Stimulated activated CD8-positive, alpha-beta memory T cell treated with anti-CD3 and anti-CD28 coated beads, Interleukin-4, amount 100 ng/mL, for 1 hour (primary cell): ENCODE measurements around the gene SLC12A8.

Experiments used
- DNase-seq, 2 donors: peaks; one replicate each; pipeline ENCODE4 v3.0.0-alpha.2; 2020; ENCODE audit warnings: low read depth in 2 of 2, low spot score in 1 of 2

The SLC12A8 gene, protein sequence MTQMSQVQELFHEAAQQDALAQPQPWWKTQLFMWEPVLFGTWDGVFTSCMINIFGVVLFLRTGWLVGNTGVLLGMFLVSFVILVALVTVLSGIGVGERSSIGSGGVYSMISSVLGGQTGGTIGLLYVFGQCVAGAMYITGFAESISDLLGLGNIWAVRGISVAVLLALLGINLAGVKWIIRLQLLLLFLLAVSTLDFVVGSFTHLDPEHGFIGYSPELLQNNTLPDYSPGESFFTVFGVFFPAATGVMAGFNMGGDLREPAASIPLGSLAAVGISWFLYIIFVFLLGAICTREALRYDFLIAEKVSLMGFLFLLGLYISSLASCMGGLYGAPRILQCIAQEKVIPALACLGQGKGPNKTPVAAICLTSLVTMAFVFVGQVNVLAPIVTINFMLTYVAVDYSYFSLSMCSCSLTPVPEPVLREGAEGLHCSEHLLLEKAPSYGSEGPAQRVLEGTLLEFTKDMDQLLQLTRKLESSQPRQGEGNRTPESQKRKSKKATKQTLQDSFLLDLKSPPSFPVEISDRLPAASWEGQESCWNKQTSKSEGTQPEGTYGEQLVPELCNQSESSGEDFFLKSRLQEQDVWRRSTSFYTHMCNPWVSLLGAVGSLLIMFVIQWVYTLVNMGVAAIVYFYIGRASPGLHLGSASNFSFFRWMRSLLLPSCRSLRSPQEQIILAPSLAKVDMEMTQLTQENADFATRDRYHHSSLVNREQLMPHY

DNA sequence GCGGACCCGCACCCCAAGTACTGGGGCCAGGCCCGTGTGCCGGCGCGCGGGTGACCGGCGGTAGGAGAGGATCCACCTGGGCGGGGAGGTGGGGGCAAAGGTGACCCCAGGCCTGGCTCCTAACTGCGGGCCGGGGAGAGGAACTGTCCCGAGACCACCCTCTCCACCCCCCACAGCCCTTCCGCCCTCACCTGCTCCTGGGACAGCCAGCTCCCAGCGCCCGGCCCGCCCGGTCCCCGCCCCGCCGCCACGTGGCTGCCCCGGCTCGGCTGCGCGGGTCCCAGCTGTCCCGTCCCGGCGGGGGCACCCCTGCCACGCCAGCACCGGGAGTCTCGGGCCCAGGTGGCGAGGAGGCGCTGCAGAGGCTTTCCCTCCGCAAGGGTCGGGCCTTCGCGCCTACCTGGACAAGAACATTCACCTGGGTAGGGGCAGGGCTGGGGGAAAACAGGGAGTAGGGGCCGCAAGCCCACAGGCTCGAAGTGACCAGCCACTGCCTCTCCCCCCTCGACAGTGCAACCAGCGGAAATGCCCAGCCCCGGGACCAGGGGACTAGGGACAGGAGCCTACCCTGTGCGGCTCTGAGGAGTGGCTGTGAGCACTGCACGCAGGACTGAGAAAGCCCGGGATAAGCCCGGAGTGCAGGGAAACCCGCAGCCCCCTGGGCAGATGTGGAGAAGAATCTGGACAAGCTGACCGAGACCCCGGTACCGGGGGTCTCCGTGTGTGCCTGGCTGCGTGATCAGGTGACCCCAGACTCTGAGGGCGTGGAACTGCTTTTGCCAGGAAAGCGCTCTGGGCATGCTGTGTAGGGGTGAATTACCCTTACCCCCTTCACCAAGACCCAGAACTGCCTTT is at the start of gene SLC12A8:
TSS of gene SLC12A8 (minus strand) at position 240 of the 855 bp plus-strand sequence. CDS start 1,399 bp downstream, outside the sequence.
- DNase-seq, result no peak

DNA sequence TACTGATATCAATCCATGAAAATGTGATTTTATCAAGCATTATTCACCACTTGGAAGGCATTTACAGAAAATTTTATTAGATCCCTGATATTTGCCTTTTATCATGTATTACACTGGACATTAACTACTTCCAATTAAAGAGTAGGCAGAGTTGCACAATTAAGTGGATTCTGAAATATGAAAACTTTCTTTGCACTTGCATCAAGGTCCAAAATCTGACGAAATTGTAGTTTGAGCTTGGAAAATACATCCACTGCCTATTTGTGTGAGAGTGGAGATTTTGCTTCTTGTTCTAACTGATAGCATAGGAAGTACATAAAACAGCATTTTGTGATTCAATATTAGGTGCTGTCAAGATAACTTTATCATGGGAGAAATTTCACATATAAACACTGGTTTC is 49.6 kb upstream of the SLC12A8 start:
- no peak for DNase-seq

DNA sequence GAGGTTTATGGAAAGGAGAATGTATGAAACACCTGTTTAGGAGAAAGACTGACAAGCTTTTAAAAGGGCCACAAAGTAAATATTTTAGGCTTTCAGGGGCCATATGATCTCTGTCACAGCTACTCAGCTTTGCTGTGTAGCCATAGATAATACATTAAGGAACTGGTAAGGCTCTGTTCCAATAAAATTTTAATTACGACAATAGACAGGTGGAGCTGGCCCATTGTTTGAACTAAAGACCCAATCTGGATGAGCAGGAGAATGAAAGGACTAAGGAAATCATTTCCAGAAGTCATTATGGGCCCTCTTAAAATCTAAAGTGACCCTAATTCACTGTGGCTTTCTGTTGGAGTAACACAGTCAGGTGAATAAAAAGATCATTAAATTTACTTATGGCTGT is 48.5 kb upstream of the SLC12A8 start:
- DNase-seq, result no peak

DNA sequence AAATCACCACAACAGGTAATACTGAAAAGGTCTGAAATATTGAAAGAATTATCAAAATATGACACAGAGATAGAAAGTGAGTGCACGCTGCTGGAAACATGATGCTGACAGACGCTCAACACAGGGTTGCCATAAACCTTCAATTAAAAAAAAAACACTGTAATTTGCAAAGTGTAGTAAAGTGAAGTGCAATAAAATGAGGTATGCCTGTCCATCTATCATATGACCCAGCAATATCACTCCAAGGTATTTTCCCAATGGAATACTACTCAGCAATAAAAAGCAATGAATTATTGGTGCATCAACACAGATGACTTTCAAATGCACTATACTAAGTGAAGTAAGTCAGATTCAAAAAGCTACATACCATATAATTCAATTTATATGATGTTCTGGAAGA is 47.6 kb upstream of the SLC12A8 start:
- DNase-seq, result no peak

DNA sequence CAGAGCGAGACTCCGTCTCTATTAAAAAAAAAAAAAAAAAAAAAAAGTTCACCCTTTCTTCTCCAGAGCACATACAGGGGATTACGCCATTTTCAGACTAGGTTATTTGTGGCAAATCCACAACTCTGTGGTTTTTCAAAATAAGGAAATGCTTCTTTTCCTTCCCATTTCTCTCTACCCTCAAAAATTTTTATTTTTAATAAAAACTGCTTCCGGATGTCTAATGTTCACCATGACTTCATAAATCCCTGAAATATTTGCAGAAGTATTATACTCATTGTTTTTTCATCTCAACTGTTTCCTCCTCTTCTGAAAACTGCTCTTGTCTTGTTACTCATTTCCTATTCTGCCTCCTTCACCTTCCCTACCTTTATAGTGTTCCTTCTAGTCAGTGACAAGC is 45.0 kb upstream of the SLC12A8 start:
- no peak for DNase-seq

DNA sequence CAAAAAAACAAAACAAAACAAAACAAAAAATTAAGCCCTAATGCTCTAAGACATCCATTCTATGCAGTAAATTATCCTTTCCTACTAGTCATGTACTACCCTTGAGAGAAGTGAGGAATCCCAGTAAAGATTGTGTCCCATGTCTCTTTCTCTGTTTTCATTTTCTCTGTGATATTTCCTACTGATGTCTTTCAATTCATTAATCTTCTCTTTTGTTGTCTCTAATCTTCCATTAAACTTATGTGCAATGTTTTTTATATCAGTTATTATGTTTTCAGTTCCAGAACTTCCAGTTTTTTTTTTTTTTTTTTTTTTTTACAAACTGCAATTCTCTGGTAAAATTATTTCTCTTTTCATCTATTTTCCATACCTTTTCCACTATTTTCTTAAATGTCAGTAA is 44.1 kb upstream of the SLC12A8 start:
- no peak for DNase-seq

DNA sequence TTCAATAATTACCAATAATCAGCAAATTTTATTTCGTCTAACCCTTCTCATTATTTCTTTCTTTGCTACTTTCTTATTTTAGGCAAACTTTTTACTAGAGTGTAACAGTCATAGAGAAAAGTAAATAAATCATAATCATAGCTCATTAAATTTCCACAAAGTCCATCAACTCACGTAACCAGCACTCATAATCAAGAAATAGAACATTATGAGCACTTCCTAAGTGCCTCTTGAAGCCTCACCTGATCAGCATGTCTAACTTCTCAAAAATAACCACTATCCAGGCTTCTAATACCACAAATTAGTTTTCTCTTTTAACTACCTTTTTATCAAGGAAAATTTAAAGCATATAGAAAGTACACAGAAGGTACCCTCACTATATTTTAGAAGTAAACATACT is 38.4 kb upstream of the SLC12A8 start:
- DNase-seq, result no peak

DNA sequence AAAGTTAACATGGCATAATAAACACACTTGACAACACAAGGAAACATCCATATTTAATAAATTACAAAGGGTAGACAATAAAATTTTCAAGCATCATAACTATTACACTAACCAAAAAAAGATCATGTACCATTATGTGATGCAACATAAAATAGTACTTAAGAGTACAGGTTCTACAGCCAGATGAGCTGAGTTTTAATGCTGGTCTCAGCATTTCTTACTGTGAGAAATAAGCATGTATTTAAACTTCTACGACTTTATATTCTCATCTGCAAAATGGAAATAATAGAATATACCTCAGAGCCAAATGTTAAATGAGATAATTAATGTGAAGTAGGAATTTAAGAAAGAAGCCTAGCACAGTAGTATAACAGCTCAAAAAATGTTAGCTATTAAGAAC is 33.7 kb upstream of the SLC12A8 start:
- DNase-seq, result no peak

DNA sequence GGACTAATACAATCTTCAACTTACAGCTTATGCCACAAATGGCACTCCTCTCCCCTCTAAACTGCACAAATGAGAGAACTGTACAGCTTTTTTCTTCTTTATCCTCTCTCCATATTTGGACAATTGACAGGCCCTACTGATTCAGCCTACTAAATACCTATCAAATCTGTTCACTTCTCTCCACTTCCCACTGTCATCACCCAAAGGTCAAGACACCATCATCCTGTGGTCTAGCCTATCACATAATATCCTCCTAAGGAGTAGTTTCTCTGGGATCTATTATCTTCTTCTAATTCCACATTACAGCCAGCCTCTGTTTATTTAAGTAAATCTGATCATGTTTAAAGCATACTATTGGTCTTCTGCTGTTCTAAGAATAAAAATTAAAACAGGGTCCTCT is 33.0 kb upstream of the SLC12A8 start:
- no peak for DNase-seq

DNA sequence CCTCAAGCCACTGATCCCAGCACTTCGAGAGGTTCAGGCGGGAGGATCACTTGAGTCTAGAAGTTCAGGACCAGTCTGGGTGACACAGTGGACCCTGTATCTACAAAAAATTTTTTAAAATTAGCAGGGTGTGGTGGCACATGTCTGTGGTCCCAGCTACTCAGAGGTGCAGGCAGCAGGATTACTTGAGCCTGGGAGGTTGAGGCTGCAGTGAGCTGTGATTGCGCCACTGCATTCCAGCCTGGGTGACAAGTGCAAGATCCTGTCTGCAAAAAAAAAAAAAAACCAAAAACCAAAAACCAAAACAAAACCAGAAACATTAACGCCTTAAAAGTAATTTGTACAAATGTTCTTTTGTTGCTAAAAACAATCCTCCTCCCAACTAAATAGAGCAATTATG is 27.9 kb upstream of the SLC12A8 start:
- DNase-seq, result no peak

DNA sequence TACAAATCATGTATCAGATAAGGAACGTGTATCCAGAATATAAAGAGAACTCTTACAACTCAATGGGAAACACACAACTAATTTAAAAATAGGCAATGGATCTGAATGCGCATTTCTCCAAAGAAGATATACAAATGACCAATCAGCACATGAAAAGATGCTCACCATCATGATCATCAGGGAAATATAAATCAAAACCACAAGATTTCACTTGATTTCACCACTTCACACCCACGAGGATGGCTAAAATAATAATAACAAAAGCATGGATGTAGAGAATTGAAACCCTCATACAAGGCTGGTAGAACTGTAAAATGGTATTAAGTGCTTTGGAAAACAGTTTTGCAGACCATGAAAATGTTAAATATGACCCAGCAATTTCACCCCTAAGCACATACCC is 26.7 kb upstream of the SLC12A8 start:
- no peak for DNase-seq

DNA sequence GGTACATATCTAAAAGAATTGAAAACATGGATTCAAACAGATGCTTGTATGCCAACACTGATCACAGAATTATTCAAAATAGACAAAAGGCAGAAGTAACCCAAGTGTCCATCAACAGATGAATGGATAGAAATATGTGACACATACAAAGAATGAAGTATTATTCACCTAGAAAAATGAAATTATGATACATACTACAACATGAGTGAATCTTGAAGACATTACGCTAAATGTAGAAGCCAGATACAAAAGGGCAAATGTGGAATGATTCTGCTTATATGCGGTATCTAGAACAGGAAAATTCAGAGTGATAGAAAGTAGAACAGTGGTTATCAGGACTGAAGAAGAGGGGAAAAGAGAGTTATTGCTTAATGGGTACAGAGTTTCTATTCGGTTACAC is 26.2 kb upstream of the SLC12A8 start:
- DNase-seq, result no peak

DNA sequence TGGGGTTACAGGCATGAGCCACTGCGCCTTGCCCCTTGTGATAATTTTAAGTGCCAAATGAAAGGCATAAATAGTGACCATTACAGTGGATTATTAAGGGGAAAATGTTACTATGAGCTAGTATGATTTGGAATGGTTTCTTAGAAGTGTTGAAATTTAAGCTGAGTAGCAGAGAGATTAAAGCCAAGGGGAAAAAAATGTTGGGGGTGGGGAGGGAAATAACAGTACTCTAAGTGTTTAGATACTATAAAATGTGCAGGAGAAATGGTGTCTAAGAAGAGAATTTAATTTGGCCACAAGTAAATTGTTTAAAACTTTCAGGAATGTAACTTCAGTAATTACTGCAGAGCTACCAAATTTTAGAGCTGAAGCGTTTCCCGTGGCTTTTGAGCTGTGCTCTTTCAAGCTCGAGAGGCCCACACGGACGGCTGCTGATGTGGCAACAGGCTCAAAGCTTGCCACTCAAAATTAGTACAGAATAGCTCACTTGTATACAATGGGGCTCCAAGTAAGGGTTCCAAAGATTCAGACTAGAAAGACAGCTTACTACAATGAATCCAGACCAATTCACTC is 23.9 kb upstream of the SLC12A8 start:
- DNase-seq, result no peak

DNA sequence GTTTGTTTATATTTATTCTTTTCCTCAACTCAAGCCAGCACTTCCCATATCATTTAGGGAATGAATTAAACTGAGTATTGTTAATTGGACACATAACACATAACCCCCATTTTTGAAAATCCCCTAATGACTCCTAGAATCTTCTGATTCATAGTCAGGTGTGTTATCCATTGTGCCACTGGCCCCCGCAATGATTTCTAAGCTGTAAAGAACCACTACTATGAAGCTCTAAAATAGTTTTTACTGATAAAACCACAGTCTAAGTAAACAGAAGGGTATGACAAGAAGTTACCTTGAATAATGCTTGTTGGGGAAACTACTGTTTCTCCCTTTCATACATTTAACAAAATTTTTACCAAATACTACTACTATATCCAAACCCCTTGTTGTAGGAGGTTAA is 22.3 kb upstream of the SLC12A8 start:
- no peak for DNase-seq

DNA sequence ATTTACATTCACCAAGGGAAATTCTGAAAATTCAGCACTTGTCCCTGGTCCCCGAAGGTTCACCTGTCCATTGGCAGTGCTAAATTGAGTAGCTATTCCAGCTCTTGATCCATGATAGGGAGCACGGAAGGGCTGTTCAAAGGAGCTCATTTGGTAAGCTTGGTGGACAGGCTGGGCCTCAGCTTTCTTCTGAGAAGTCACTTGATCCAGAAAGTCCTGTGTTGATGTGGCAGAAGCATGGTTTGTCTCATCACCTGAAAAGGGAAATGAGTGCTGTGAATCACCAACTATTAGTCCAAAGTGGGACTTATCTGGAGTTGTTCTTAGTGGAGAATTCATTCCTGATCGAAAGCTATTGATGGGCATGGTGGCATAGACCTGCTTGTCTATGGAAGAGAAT is 19.9 kb upstream of the SLC12A8 start:
- DNase-seq, result no peak

DNA sequence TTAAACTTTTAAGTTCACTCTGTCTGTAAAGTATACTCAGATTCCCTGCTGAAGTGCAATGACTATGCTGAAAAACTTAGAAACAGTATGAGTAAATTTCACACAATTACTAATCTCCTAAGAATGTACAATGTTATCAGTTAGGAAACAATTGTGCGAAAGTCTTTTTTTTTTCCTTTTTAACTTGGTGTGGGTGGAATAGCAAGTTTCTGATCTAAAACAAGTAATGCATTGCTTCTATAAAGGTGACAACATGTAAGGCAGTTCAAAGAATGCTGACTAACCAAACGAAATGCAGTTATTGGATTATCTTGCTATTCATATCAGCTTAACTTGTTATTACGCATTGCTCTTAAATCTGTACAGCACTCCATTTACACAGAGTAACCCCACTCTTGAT is 19.3 kb upstream of the SLC12A8 start:
- DNase-seq, result no peak

DNA sequence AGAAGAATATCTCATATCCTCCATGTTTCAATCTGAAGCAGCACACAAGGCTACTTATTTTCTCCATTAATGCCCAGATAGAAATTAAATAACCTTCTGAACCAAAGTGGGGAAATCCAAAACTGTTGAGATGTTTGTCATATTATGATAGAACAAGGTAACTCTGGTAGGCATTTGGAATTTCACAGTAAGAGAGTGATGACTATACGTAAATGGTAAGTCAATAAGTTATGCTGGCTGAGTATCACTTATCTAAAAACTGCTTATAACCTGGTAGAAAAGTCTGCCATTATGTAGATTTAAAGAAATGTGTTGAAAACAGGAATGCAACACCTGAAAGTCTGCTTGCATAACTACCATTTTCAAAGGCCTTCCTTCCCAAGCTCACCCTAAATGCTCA is 17.2 kb upstream of the SLC12A8 start:
- DNase-seq, result no peak

DNA sequence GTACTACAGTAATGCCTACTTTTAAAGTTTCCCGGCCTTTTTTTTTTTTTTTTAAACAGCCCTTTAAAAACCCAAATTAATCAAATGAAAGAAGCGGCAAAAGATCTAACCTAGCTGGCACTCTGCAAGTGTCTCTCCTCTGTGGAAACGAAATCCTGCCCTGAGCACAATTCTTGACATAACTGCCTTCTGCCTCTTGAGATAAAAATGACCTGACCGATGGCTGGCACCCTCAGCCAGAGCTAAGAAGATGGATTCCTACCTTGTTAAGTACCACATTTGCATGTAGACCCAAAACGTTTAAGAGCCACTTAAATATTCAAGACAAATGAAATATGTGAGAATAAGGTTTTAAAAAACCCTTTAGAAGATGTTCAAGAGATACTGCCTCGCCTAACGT is 16.6 kb upstream of the SLC12A8 start:
- DNase-seq, result no peak

DNA sequence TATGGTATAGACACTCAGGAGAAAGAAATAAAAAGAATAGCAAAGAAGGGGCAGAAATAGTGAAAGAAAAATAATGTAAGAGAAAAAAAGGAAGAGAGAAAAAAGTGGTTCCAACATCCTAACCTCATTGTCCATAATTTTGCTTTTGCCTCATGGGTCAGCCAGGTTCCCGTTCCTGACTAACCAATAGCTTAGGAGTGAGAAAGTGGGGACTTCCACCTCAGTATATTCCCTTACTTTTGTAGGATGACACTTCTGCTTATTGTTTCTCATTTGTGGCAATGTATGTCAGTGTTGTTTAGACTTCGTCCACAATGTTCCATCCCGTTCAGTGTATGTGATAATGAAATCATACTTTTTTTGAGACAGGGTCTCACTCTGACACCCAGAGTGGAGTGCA is 9.3 kb upstream of the SLC12A8 start:
- DNase-seq, result no peak

DNA sequence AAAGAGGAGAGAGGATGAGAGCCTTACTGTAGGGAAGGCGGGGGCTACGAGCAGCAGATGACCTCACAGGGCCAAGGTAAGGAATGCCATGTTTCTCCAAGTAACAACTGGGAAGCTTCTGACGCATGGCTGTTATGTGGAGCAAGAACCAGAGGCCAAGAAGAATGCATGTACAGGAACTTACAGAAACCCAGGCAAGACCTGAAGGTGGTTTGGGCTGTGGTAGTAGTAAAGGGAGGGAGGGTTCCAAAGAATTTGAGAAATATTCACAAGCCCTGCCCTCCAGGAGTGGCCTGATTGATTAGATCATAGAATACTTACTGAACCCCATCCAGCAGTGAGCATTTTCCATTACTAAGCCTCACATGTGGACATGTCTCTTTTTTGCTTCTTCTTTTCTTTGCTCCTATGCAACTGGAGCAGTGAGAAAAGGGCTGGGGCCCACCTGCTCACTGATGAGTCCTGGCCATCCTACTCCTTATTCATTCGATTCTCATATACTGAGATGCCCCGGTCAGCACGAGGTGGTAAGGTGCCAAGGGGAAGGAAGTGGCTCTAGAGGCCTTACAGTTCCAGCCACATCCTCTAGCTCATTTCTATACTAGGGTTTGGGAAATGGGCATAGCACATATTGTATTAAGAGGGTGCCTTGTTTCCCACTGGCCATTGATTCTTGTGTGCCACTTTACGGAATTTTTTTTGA is 8.3 kb upstream of the SLC12A8 start:
- no peak for DNase-seq

DNA sequence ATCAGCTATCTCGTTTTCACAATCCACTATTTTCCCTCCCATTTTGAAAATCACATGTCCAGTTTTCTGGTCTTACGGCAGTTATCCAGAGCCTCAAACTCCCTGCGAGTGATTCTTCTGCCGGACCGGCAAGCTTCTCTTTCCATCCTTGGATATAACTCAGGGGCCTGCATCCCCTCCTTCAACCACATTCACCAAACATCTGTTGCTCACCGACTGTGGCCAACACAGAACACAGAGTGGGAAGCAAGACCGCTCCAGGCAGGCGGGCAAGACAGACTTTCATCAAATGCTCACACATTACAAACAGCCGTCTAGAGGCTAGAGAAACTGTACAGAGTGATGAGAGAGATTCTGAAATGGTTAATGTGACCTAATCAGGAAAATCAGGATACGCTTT is 7.6 kb upstream of the SLC12A8 start:
- DNase-seq, result no peak
